MM.1S (cell line): ENCODE measurements around the gene CERS2.
A peak's percentile ranks its signal among the peaks of the same experiment; 100 is the strongest.

ENCODE experiments used
- DNase-seq: peaks from one replicate; pipeline ENCODE4 v3.0.0-alpha.2; 2015
- H2AFZ ChIP-seq: fragments of 300-600 bp; sonication (generic); 2 replicates; pipeline ENCODE4 v1.6.0; 2016; ENCODE audit warnings: antibody characterized with exemption, low read length
- H3F3A ChIP-seq: fragments of 300-600 bp; sonication (generic); 2 replicates; pipeline ENCODE4 v1.6.1; 2016; ENCODE audit warnings: mild to moderate bottlenecking, antibody characterized with exemption, low read length, moderate library complexity, mixed read lengths; ENCODE audit not compliant: insufficient read depth
- H3K27ac ChIP-seq: fragments of 300-600 bp; sonication (generic); 2 replicates; pipeline ENCODE4 v1.5.1; 2016; ENCODE audit warnings: mild to moderate bottlenecking, low read length
- H3K27me3 ChIP-seq: fragments of 300-600 bp; sonication (generic); replicated peaks from 2 replicates; pipeline ENCODE4 v1.6.0; 2016; ENCODE audit warnings: low read length; ENCODE audit not compliant: insufficient read depth
- H3K36me3 ChIP-seq: fragments of 300-600 bp; sonication (generic); replicated peaks from 2 replicates; pipeline ENCODE4 v1.6.1; 2016; ENCODE audit warnings: mild to moderate bottlenecking, low read length, mixed read lengths; ENCODE audit not compliant: insufficient read depth
- H3K4me1 ChIP-seq: fragments of 300-600 bp; sonication (generic); 2 replicates; pipeline ENCODE4 v1.6.1; 2016; ENCODE audit warnings: low read length, mixed read lengths
- H3K4me2 ChIP-seq: fragments of 300-600 bp; sonication (generic); 2 replicates; pipeline ENCODE4 v1.6.0; 2016; ENCODE audit warnings: low read depth, low read length
- H3K4me3 ChIP-seq: fragments of 300-600 bp; sonication (generic); 2 replicates; pipeline ENCODE4 v1.5.1; 2016; ENCODE audit warnings: low read length, mixed read lengths
- H3K79me2 ChIP-seq: fragments of 300-600 bp; sonication (generic); 2 replicates; pipeline ENCODE4 v1.6.1; 2016; ENCODE audit warnings: mixed run types, low read length, mixed read lengths
- H3K9ac ChIP-seq: fragments of 300-600 bp; sonication (generic); 2 replicates; pipeline ENCODE4 v1.6.1; 2016; ENCODE audit warnings: low read length, mixed read lengths
- H3K9me2 ChIP-seq: fragments of 300-600 bp; sonication (generic); replicated peaks from 2 replicates; pipeline ENCODE4 v1.6.1; 2016; ENCODE audit warnings: mild to moderate bottlenecking, low read length, mixed read lengths; ENCODE audit not compliant: insufficient read depth
- H3K9me3 ChIP-seq: fragments of 300-600 bp; sonication (generic); replicated peaks from 2 replicates; pipeline ENCODE4 v1.6.1; 2016; ENCODE audit warnings: mild to moderate bottlenecking, low read length, mixed read lengths; ENCODE audit not compliant: insufficient read depth
- H4K20me1 ChIP-seq: fragments of 300-600 bp; sonication (generic); 2 replicates; pipeline ENCODE4 v1.6.1; 2016; ENCODE audit warnings: mild to moderate bottlenecking, low read length, moderate library complexity, mixed read lengths; ENCODE audit not compliant: insufficient read depth
- EZH2 ChIP-seq: fragments of 300-600 bp; sonication (generic); optimal IDR thresholded peaks from 2 replicates; pipeline ENCODE3; 2017; ENCODE audit warnings: low read depth, mild to moderate bottlenecking, antibody characterized with exemption, low read length, mixed read lengths
- EZH2phosphoT487 ChIP-seq: fragments of 300-600 bp; sonication (generic); IDR thresholded peaks from 2 replicates; pipeline ENCODE4 v1.6.1; 2018; ENCODE audit warnings: antibody characterized with exemption, low read length
- TF ChIP-seq, protein P1 (sequence below): fragments of 300-600 bp; sonication (generic); IDR thresholded peaks from 2 replicates; pipeline ENCODE4 v1.5.1; 2016; ENCODE audit warnings: antibody characterized with exemption, low read length, mixed read lengths

The CERS2 gene

DNA sequence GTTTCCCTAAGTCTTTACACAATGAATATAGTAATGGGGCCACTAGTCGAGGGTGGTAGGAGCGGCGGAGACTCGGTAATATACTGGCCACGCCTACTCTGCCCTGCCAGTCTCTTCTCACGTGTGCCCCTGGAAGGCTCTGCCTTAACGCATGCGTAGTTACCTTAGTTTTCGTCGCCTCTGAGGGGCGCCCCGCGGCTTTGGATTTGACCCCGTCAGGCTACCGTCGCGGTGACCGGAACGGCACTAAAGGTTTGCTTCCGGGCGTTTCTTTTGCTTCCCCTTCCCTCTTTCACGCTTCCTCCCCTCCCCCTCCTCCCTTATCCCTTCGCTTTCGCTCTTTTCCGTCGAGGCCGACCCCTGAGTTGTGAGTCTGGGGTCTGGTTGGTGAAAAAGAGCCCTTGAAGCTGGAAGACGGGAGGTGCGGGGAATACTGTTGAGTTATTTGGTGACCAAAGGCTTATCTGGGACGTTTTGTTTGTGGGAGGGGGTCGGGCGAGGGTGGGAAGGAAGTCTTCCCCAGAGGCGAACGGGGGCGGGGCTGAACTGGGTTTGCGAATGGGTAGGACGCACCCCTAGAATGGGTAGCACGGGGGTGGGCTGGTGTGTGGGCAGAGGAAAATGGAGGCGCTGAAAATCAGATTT lies 48.4 kb downstream of the CERS2 start, which contains the start of gene SETDB1:
Gene SETDB1, plus strand, starts transcription at position 267 of the 645 bp plus-strand sequence. CDS start 1,352 bp downstream, outside the sequence.
- H3K27me3 ChIP-seq, result no peaks in the 10 kb centered on the region
- H3K9me2 ChIP-seq, result no peaks in the 10 kb centered on the region
- H2AFZ ChIP-seq, result peak within 1 kb of the TSS; percentile 95
- no peaks in the 10 kb centered on the region for H3K9me3 ChIP-seq
- peak within 1 kb of the TSS; percentile 83 for H3K4me2 ChIP-seq
- H3K9ac ChIP-seq, result peak within 1 kb of the TSS; percentile 87
- TF ChIP-seq, protein P1, sequence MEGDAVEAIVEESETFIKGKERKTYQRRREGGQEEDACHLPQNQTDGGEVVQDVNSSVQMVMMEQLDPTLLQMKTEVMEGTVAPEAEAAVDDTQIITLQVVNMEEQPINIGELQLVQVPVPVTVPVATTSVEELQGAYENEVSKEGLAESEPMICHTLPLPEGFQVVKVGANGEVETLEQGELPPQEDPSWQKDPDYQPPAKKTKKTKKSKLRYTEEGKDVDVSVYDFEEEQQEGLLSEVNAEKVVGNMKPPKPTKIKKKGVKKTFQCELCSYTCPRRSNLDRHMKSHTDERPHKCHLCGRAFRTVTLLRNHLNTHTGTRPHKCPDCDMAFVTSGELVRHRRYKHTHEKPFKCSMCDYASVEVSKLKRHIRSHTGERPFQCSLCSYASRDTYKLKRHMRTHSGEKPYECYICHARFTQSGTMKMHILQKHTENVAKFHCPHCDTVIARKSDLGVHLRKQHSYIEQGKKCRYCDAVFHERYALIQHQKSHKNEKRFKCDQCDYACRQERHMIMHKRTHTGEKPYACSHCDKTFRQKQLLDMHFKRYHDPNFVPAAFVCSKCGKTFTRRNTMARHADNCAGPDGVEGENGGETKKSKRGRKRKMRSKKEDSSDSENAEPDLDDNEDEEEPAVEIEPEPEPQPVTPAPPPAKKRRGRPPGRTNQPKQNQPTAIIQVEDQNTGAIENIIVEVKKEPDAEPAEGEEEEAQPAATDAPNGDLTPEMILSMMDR, result no peak
- TF ChIP-seq EZH2 (no peak), EZH2phosphoT487 (no peak)
- no peaks in the 10 kb centered on the region for H4K20me1 ChIP-seq
- peak; percentile 100 for DNase-seq
- peaks cover 5% of the 10 kb centered on the region for H3K4me1 ChIP-seq
- peaks cover 13% of the 10 kb centered on the region for H3F3A ChIP-seq
- peaks cover 23% of the 10 kb centered on the region for H3K36me3 ChIP-seq
- peak within 1 kb of the TSS; percentile 93 for H3K4me3 ChIP-seq
- peaks cover 27% of the 10 kb centered on the region for H3K79me2 ChIP-seq
- H3K27ac ChIP-seq, result peak within 1 kb of the TSS; percentile 56

DNA sequence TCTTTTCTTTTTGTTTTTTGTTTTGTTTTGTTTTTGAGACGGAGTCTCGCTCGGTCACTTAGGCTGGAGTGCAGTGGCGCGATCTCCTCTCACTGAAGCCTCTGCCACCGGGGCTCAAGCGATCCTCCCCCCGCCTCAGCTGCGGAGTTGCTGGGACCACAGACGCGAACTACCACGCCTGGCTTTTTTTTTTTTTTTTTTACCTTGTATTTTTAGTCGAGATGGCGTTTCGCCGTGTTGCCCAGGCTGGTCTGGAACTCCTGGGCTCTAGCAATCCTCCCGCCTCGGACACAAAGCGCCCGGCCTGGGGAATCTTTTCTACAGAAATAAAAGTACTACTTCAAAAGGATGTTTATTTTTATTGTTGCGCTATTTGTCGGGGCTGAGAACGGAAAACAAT lies 49.6 kb downstream of the CERS2 start:
- peaks cover 5% of the 10 kb centered on the region for H3K4me1 ChIP-seq
- H3K27ac ChIP-seq, result peak overlapping the region; percentile 51; the same call in 1 of the 2 replicates
- no peaks in the 10 kb centered on the region for H3K9me2 ChIP-seq
- H3K36me3 ChIP-seq, result peaks cover 16% of the 10 kb centered on the region; the same call in 1 of the 2 replicates
- no peaks in the 10 kb centered on the region for H3K9me3 ChIP-seq
- peak overlapping the region; percentile 95 for H2AFZ ChIP-seq
- peak; percentile 28 for DNase-seq
- peaks cover 27% of the 10 kb centered on the region for H3K79me2 ChIP-seq
- no peak for TF ChIP-seq EZH2phosphoT487
- no peak for TF ChIP-seq EZH2
- TF ChIP-seq, protein P1, result no peak
- no peaks in the 10 kb centered on the region for H4K20me1 ChIP-seq
- peak overlapping the region; percentile 93 for H3K4me3 ChIP-seq
- peaks cover 13% of the 10 kb centered on the region for H3F3A ChIP-seq
- H3K9ac ChIP-seq, result peak overlapping the region; percentile 40; the same call in 1 of the 2 replicates
- H3K27me3 ChIP-seq, result no peaks in the 10 kb centered on the region
- peak overlapping the region; percentile 67 for H3K4me2 ChIP-seq

DNA sequence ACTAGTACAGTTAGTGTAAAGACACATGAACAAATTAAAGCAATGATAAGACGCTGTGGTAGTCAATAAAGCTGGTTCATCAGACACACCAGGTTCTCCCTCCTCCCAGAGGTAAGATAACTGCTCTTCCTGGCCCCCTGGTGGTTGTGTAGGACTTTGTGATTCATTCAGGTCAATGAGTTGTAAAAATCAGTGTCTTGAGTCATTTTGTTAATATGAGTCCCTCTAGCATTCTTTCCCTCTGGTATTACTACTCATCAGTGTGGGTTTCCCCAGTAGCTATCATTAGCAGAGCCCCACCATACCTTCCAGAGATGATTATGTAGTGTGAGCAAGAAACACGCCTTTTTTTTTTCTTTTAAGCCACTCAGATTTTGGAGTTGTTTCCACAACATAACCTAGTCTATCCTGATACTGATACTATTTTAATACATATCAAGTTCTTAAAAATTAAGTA lies 52.1 kb downstream of the CERS2 start:
- Histone ChIP-seq H3K27ac (no peak overlapping the region), H3K79me2 (peaks cover 14% of the 10 kb centered on the region), H3K9me3 (no peaks in the 10 kb centered on the region), H3K4me2 (0 out of 2 replicates have a peak overlapping the region, but pooled peaks have one; percentile 1), H4K20me1 (no peaks in the 10 kb centered on the region), H3K36me3 (no peaks in the 10 kb centered on the region), H3K9me2 (no peaks in the 10 kb centered on the region), H3K27me3 (no peaks in the 10 kb centered on the region), H3K4me3 (no peak overlapping the region), H2AFZ (peak overlapping the region; percentile 74), H3K9ac (no peak overlapping the region), H3F3A (peaks cover 13% of the 10 kb centered on the region), H3K4me1 (peaks cover 5% of the 10 kb centered on the region)
- peak; percentile 91 for DNase-seq
- TF ChIP-seq EZH2phosphoT487 (no peak), EZH2 (no peak)
- TF ChIP-seq, protein P1, result peak; percentile 91
